ENCODE data around the gene HSPG2. TPM values are rescaled to one million over a fixed set of nuclear protein-coding genes. Genes with fewer than 3 reads are reported as not detected.

HSPG2 gene
- total and polyA plus RNA-seq, 10 of the 15 experiments (the other 5 are each of a cell fraction or from before 2014, with no cell fraction given) = 0.30 to 3.4 (median 0.73) TPM; not detected in 2

DNA sequence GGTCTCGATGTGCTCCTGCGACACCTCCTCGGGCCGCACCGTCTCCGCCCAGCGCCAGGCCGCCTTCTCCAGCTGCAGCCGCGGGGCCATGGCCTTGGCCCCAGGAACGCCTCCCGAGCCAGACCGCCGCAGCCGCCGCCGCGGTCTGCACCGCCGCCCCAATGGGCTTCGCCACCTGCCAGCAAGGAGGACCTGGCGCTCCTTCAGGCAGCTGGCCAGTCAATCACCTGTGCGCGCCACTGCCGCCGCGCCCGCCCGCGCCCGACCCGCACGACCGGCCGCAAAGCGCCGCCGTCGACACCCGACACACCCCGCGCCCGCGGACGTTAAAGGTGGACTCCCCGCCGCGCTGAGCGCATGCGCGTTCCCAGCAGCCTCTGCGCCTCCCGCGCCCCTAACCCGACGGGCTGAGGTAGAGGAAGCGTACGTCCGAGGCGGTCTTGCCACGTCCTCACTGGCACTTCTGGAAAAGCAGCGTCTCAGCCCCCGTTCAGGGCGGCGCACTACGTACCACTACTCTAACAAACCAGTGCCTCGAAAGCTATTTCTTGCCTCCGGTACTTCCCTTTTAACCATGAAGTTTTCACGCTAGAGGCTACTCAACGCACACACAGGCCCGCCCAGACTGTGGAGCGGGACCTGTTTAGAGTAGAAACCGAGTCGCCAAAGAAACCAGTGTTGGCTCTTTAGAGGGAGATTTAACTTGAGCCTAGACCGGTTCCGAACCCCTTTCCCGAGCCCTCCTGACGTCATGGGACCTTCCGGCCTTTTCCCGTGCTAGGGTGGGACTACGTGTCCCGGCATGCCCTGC is 154.0 kb downstream of the HSPG2 start, which contains the start of gene USP48 (continued):
- TF ChIP-seq REST (IDR thresholded peaks at IDR 0.05; ENCODE audit: low read depth, low read length) (peak; percentile 27; the same call in 1 of the 2 replicates), ASH2L (IDR thresholded peaks at IDR 0.05; ENCODE audit: borderline replicate concordance, low read depth) (no peak), ZNF207 (IDR thresholded peaks at IDR 0.05; ENCODE audit: borderline replicate concordance) (peak; percentile 63), MEF2B (IDR thresholded peaks at IDR 0.05; ENCODE audit: partially characterized antibody, poor library complexity, severe bottlenecking) (peak; percentile 22), RELB (IDR thresholded peaks at IDR 0.05; ENCODE audit: low read depth) (peak; percentile 81), PAX8 (IDR thresholded peaks at IDR 0.05) (peak; percentile 48; the same call in 1 of the 2 replicates)

Measured in GM12878 (cell line).